Stimulated activated effector memory CD8-positive, alpha-beta T cell treated with anti-CD3 and anti-CD28 coated beads, Interleukin-12 subunit alpha, Interleukin-12 subunit beta, amount 100 ng/mL, for 72 hours (primary cell): ENCODE results near the gene CD9.

Source experiments
- ATAC-seq: fragments of 150-1000 bp; cut with Tn5 transposase; 2 replicates; pipeline ENCODE4 v1.10.0; 2021
- DNase-seq, 2 donors: peaks; one replicate each; pipeline ENCODE4 v3.0.0; 2021 to 2022; ENCODE audit warnings: low spot score in 2 of 2
- H3K27ac Mint-ChIP-seq: one replicate; pipeline ENCODE4 v1.8.0; 2022; ENCODE audit warnings: mild to moderate bottlenecking, mixed read lengths
- H3K36me3 Mint-ChIP-seq: one replicate; pipeline ENCODE4 v1.8.0; 2022; ENCODE audit warnings: mild to moderate bottlenecking, mixed read lengths
- H3K4me1 Mint-ChIP-seq: one replicate; pipeline ENCODE4 v1.8.0; 2022; ENCODE audit warnings: mixed read lengths
- H3K4me3 Mint-ChIP-seq: one replicate; pipeline ENCODE4 v1.8.0; 2022; ENCODE audit warnings: mild to moderate bottlenecking, mixed read lengths
- H3K9me3 Mint-ChIP-seq: one replicate; pipeline ENCODE4 v1.8.0; 2022; ENCODE audit warnings: mixed read lengths

CD9 gene

DNA sequence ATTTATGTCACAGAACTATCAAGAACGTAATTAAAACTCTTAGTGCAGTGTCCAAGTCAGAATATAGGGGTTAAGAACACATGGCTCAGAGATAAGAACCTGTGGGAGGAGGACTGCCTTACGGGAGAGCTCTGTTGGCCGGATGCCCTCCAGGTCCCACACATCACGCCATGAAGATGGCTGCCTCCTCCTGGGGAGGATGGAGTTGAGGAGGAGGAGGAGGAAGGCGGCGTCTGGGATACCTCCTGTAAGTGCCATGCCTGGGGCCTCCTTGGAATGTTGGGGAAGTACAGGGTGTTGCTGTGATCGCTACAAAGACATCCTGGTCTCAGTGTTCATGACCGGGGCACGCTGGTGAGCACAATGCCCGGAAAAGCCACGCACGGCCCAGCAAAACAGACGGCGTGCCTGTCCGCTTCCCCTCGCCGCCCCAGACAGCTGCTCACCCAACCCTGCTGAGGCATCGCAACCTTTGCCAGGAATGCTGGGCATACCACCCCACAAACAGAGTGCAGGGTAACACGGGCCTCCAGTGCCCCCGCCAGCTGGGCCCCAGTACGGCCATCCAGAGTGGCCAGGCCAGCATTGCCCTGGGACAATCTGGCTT, 28.7 kb upstream of the CD9 start:
- no peak for ATAC-seq
- no peak overlapping the region for H3K27ac Mint-ChIP-seq

GRCh38 chr12:6172086-6172485, 28.1 kb upstream of the CD9 start:
- no peak overlapping the region for H3K27ac Mint-ChIP-seq
- peaks cover 6% of the 10 kb centered on the region for H3K36me3 Mint-ChIP-seq
- no peak overlapping the region for H3K4me3 Mint-ChIP-seq
- ATAC-seq (no peak), DNase-seq (no peak)
- no peaks in the 10 kb centered on the region for H3K9me3 Mint-ChIP-seq
- peaks cover 18% of the 10 kb centered on the region for H3K4me1 Mint-ChIP-seq

More for the DNA sequence above, 28.7 kb upstream of the CD9 start:
- no peaks in the 10 kb centered on the region for H3K9me3 Mint-ChIP-seq
- no peak overlapping the region for H3K4me3 Mint-ChIP-seq
- H3K36me3 Mint-ChIP-seq = peaks cover 6% of the 10 kb centered on the region
- peaks cover 24% of the 10 kb centered on the region for H3K4me1 Mint-ChIP-seq
- DNase-seq = no peak

- Mint-ChIP-seq H3K27ac (peak overlapping the region; percentile 30), H3K36me3 (peaks cover 1% of the 10 kb centered on the region), H3K4me1 (peaks cover 10% of the 10 kb centered on the region), H3K4me3 (no peak overlapping the region), H3K9me3 (no peaks in the 10 kb centered on the region)
- no peak for DNase-seq
- no peak for ATAC-seq
Measured at GRCh38 chr12:6172862-6173261, 27.3 kb upstream of the CD9 start.

GRCh38 chr12:6177642-6178358, 22.4 kb upstream of the CD9 start:
- H3K36me3 Mint-ChIP-seq = no peaks in the 10 kb centered on the region
- H3K27ac Mint-ChIP-seq = no peak overlapping the region
- DNase-seq (no peak), ATAC-seq (no peak)
- H3K9me3 Mint-ChIP-seq = no peaks in the 10 kb centered on the region
- no peaks in the 10 kb centered on the region for H3K4me1 Mint-ChIP-seq
- no peak overlapping the region for H3K4me3 Mint-ChIP-seq

- Mint-ChIP-seq H3K4me1 (no peaks in the 10 kb centered on the region), H3K9me3 (no peaks in the 10 kb centered on the region), H3K27ac (no peak overlapping the region), H3K4me3 (no peak overlapping the region), H3K36me3 (no peaks in the 10 kb centered on the region)
- DNase-seq (no peak), ATAC-seq (no peak)
Measured at GRCh38 chr12:6178981-6179761, 21.0 kb upstream of the CD9 start.

- no peaks in the 10 kb centered on the region for H3K4me1 Mint-ChIP-seq
- no peak overlapping the region for H3K27ac Mint-ChIP-seq
- DNase-seq = no peak
- H3K36me3 Mint-ChIP-seq = no peaks in the 10 kb centered on the region
- ATAC-seq = peak; percentile 31
- H3K4me3 Mint-ChIP-seq = no peak overlapping the region
- no peaks in the 10 kb centered on the region for H3K9me3 Mint-ChIP-seq
Measured at GRCh38 chr12:6180268-6181051, 19.7 kb upstream of the CD9 start.

- no peak overlapping the region for H3K27ac Mint-ChIP-seq
- H3K4me1 Mint-ChIP-seq = no peaks in the 10 kb centered on the region
- no peaks in the 10 kb centered on the region for H3K9me3 Mint-ChIP-seq
- no peaks in the 10 kb centered on the region for H3K36me3 Mint-ChIP-seq
- DNase-seq (no peak), ATAC-seq (no peak)
- no peak overlapping the region for H3K4me3 Mint-ChIP-seq
Measured at GRCh38 chr12:6181166-6181565, 19.0 kb upstream of the CD9 start.

- Mint-ChIP-seq H3K4me1 (no peaks in the 10 kb centered on the region), H3K9me3 (no peaks in the 10 kb centered on the region), H3K27ac (no peak overlapping the region), H3K4me3 (no peak overlapping the region), H3K36me3 (no peaks in the 10 kb centered on the region)
- no peak for DNase-seq
- no peak for ATAC-seq
Measured at GRCh38 chr12:6181583-6182278, 18.5 kb upstream of the CD9 start.

- no peaks in the 10 kb centered on the region for H3K9me3 Mint-ChIP-seq
- H3K36me3 Mint-ChIP-seq = no peaks in the 10 kb centered on the region
- H3K4me3 Mint-ChIP-seq = no peak overlapping the region
- no peaks in the 10 kb centered on the region for H3K4me1 Mint-ChIP-seq
- ATAC-seq (no peak), DNase-seq (no peak)
- H3K27ac Mint-ChIP-seq = no peak overlapping the region
Measured at GRCh38 chr12:6182279-6182898, 17.8 kb upstream of the CD9 start.

GRCh38 chr12:6183689-6184428, 16.3 kb upstream of the CD9 start:
- no peaks in the 10 kb centered on the region for H3K36me3 Mint-ChIP-seq
- no peak overlapping the region for H3K27ac Mint-ChIP-seq
- H3K4me3 Mint-ChIP-seq = no peak overlapping the region
- no peaks in the 10 kb centered on the region for H3K9me3 Mint-ChIP-seq
- no peak for DNase-seq
- no peaks in the 10 kb centered on the region for H3K4me1 Mint-ChIP-seq
- ATAC-seq = no peak

- ATAC-seq (no peak), DNase-seq (no peak)
- Mint-ChIP-seq H3K9me3 (no peaks in the 10 kb centered on the region), H3K36me3 (no peaks in the 10 kb centered on the region), H3K4me3 (no peak overlapping the region), H3K27ac (no peak overlapping the region), H3K4me1 (no peaks in the 10 kb centered on the region)
Measured at GRCh38 chr12:6185961-6186827, 14.0 kb upstream of the CD9 start.

GRCh38 chr12:6187948-6188793, 12.0 kb upstream of the CD9 start:
- Mint-ChIP-seq H3K9me3 (no peaks in the 10 kb centered on the region), H3K36me3 (no peaks in the 10 kb centered on the region), H3K27ac (no peak overlapping the region), H3K4me1 (no peaks in the 10 kb centered on the region), H3K4me3 (no peak overlapping the region)
- DNase-seq (no peak), ATAC-seq (no peak)
